Measurements from ENCODE around the gene RPS15.

Gene RPS15

GRCh38 chr19:1468821-1469254 is 30.6 kb downstream of the RPS15 start:
- no peaks in the 10 kb centered on the region for H3K79me2 ChIP-seq (ENCODE audit: control insufficient read depth, low read length)
- no peak overlapping the region for H3K4me3 ChIP-seq (ENCODE audit: low read length)
- peaks cover 23% of the 10 kb centered on the region for H3K4me1 ChIP-seq (ENCODE audit: control insufficient read depth, low read length)
- H3K9me2 ChIP-seq (replicated peaks; ENCODE audit: control insufficient read depth, low read length): no peaks in the 10 kb centered on the region
- H3K4me2 ChIP-seq (ENCODE audit: low read length): no peak overlapping the region
- H3K27me3 ChIP-seq (ENCODE audit: control insufficient read depth, low read length): peaks cover 39% of the 10 kb centered on the region
- H3K27ac ChIP-seq (ENCODE audit: low read depth, low read length): no peak overlapping the region
- H3K9me3 ChIP-seq (ENCODE audit: control insufficient read depth, insufficient read depth, low read length): no peaks in the 10 kb centered on the region
- peaks cover 19% of the 10 kb centered on the region; the same call in 1 of the 2 replicates for H4K20me1 ChIP-seq (ENCODE audit: control insufficient read depth, insufficient read depth, low read depth, low read length)
- TF ChIP-seq CTCF (IDR thresholded peaks at IDR 0.05; ENCODE audit: low read depth, low read length, poor library complexity, severe bottlenecking): no peak
- peak; percentile 78; the same call in 1 of the 2 replicates for TF ChIP-seq EZH2phosphoT487 (IDR thresholded peaks at IDR 0.05; ENCODE audit: borderline replicate concordance, low read length)
- 0 out of 2 replicates have a peak, but pooled peaks cover 4% of the 10 kb centered on the region for H3F3A ChIP-seq (ENCODE audit: control insufficient read depth, insufficient read depth)
- no peaks in the 10 kb centered on the region for H3K36me3 ChIP-seq (ENCODE audit: control insufficient read depth, low read length)

GRCh38 chr19:1469255-1470054 is 31.3 kb downstream of the RPS15 start:
- no peak overlapping the region for H3K27ac ChIP-seq (ENCODE audit: low read depth, low read length)
- H3K27me3 ChIP-seq (ENCODE audit: control insufficient read depth, low read length): peaks cover 39% of the 10 kb centered on the region
- H3K79me2 ChIP-seq (ENCODE audit: control insufficient read depth, low read length): no peaks in the 10 kb centered on the region
- H4K20me1 ChIP-seq (ENCODE audit: control insufficient read depth, insufficient read depth, low read depth, low read length): peaks cover 19% of the 10 kb centered on the region; the same call in 1 of the 2 replicates
- 0 out of 2 replicates have a peak, but pooled peaks cover 4% of the 10 kb centered on the region for H3F3A ChIP-seq (ENCODE audit: control insufficient read depth, insufficient read depth)
- no peaks in the 10 kb centered on the region for H3K9me3 ChIP-seq (ENCODE audit: control insufficient read depth, insufficient read depth, low read length)
- H3K4me2 ChIP-seq (ENCODE audit: low read length): no peak overlapping the region; the same call in 1 of the 2 replicates
- no peaks in the 10 kb centered on the region for H3K36me3 ChIP-seq (ENCODE audit: control insufficient read depth, low read length)
- TF ChIP-seq CTCF (IDR thresholded peaks at IDR 0.05; ENCODE audit: low read depth, low read length, poor library complexity, severe bottlenecking): no peak
- no peak for TF ChIP-seq EZH2phosphoT487 (IDR thresholded peaks at IDR 0.05; ENCODE audit: borderline replicate concordance, low read length)
- H3K4me3 ChIP-seq (ENCODE audit: low read length): no peak overlapping the region
- no peaks in the 10 kb centered on the region for H3K9me2 ChIP-seq (replicated peaks; ENCODE audit: control insufficient read depth, low read length)
- peaks cover 23% of the 10 kb centered on the region for H3K4me1 ChIP-seq (ENCODE audit: control insufficient read depth, low read length)

GRCh38 chr19:1470055-1470304 is 31.8 kb downstream of the RPS15 start:
- Histone ChIP-seq H3K79me2 (ENCODE audit: control insufficient read depth, low read length) (no peaks in the 10 kb centered on the region), H4K20me1 (ENCODE audit: control insufficient read depth, insufficient read depth, low read depth, low read length) (peaks cover 19% of the 10 kb centered on the region; the same call in 1 of the 2 replicates), H3K9me2 (replicated peaks; ENCODE audit: control insufficient read depth, low read length) (no peaks in the 10 kb centered on the region), H3K9me3 (ENCODE audit: control insufficient read depth, insufficient read depth, low read length) (no peaks in the 10 kb centered on the region), H3K4me2 (ENCODE audit: low read length) (peak overlapping the region; percentile 62), H3K36me3 (ENCODE audit: control insufficient read depth, low read length) (no peaks in the 10 kb centered on the region), H3F3A (ENCODE audit: control insufficient read depth, insufficient read depth) (0 out of 2 replicates have a peak, but pooled peaks cover 4% of the 10 kb centered on the region), H3K27ac (ENCODE audit: low read depth, low read length) (no peak overlapping the region), H3K4me3 (ENCODE audit: low read length) (no peak overlapping the region), H3K27me3 (ENCODE audit: control insufficient read depth, low read length) (peaks cover 39% of the 10 kb centered on the region), H3K4me1 (ENCODE audit: control insufficient read depth, low read length) (peaks cover 23% of the 10 kb centered on the region)
- no peak for TF ChIP-seq CTCF (IDR thresholded peaks at IDR 0.05; ENCODE audit: low read depth, low read length, poor library complexity, severe bottlenecking)
- TF ChIP-seq EZH2phosphoT487 (IDR thresholded peaks at IDR 0.05; ENCODE audit: borderline replicate concordance, low read length): no peak

Data from DOHH2 (cell line).